IMR-90 (cell line): ENCODE results near the gene ASPN.

Experiments
- BHLHE40 ChIP-seq: fragments of 150-350 bp; IDR thresholded peaks from 2 replicates; pipeline ENCODE4 v1.6.1; 2016; ENCODE audit warnings: mild to moderate bottlenecking, low read depth, low read length
- POLR2A ChIP-seq: IDR thresholded peaks from 2 replicates; pipeline ENCODE4 v1.6.1; 2012; ENCODE audit warnings: mild to moderate bottlenecking, low read depth, low read length
- TF ChIP-seq, protein P1 (sequence below): conservative IDR thresholded peaks from 2 replicates; pipeline ENCODE4 v1.5.1; 2012; ENCODE audit warnings: mild to moderate bottlenecking, low read depth, low read length, improper control_type of control experiment
- TF ChIP-seq, protein P2 (sequence below): fragments of 150-350 bp; IDR thresholded peaks from 2 replicates; pipeline ENCODE4 v1.6.1; 2016; ENCODE audit warnings: low read depth, mild to moderate bottlenecking, low read length, moderate library complexity, borderline replicate concordance
- TF ChIP-seq, protein P3 (sequence below): fragments of 150-350 bp; IDR thresholded peaks from 2 replicates; pipeline ENCODE4 v1.6.1; 2017; ENCODE audit warnings: mild to moderate bottlenecking, antibody characterized with exemption, low read length, low read depth

DNA sequence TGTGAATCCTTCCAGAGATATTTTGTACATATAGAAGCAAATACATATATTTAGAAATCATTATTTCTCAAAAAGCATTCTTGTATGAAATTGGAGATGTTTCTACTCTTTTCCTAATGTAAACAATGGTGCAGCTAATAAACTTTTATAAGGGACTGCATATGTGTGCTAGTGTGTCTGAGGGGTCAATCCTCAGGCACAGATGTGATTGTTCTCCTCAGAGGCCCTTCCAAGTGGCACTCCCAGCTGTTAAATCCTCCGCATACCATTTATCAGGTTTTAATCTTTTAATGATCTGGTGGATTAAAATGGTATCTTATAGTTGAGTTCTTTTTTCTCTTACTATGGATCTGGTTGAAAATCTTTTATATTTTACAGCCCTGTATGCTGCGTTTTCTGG lies 52.5 kb downstream of the ASPN start:
- TF ChIP-seq, protein P1, sequence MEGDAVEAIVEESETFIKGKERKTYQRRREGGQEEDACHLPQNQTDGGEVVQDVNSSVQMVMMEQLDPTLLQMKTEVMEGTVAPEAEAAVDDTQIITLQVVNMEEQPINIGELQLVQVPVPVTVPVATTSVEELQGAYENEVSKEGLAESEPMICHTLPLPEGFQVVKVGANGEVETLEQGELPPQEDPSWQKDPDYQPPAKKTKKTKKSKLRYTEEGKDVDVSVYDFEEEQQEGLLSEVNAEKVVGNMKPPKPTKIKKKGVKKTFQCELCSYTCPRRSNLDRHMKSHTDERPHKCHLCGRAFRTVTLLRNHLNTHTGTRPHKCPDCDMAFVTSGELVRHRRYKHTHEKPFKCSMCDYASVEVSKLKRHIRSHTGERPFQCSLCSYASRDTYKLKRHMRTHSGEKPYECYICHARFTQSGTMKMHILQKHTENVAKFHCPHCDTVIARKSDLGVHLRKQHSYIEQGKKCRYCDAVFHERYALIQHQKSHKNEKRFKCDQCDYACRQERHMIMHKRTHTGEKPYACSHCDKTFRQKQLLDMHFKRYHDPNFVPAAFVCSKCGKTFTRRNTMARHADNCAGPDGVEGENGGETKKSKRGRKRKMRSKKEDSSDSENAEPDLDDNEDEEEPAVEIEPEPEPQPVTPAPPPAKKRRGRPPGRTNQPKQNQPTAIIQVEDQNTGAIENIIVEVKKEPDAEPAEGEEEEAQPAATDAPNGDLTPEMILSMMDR: no peak
- TF ChIP-seq BHLHE40 (no peak), POLR2A (no peak)
- TF ChIP-seq, protein P2, sequence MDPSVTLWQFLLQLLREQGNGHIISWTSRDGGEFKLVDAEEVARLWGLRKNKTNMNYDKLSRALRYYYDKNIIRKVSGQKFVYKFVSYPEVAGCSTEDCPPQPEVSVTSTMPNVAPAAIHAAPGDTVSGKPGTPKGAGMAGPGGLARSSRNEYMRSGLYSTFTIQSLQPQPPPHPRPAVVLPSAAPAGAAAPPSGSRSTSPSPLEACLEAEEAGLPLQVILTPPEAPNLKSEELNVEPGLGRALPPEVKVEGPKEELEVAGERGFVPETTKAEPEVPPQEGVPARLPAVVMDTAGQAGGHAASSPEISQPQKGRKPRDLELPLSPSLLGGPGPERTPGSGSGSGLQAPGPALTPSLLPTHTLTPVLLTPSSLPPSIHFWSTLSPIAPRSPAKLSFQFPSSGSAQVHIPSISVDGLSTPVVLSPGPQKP: no peak
- TF ChIP-seq, protein P3, sequence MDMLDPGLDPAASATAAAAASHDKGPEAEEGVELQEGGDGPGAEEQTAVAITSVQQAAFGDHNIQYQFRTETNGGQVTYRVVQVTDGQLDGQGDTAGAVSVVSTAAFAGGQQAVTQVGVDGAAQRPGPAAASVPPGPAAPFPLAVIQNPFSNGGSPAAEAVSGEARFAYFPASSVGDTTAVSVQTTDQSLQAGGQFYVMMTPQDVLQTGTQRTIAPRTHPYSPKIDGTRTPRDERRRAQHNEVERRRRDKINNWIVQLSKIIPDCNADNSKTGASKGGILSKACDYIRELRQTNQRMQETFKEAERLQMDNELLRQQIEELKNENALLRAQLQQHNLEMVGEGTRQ: no peak
